GM12865 (cell line): ENCODE data around the gene WDR1.
A peak's percentile ranks its signal among the peaks of the same experiment; 100 is the strongest.

Source experiments
- DNase-seq: peaks from one replicate; pipeline ENCODE4 v3.0.0; 2010; ENCODE audit warnings: low read depth
- H3K4me3 ChIP-seq: 2 replicates; pipeline ENCODE4 v1.5.1; 2011; ENCODE audit warnings: mild to moderate bottlenecking, low read depth, low read length, control low read depth
- TF ChIP-seq, protein P1 (sequence below): IDR thresholded peaks from 2 replicates; pipeline ENCODE4 v1.5.1; 2011; ENCODE audit warnings: low read length, control low read depth, low read depth, inconsistent platforms; ENCODE audit not compliant: insufficient read depth; ENCODE audit errors: missing control alignments

The WDR1 gene

DNA sequence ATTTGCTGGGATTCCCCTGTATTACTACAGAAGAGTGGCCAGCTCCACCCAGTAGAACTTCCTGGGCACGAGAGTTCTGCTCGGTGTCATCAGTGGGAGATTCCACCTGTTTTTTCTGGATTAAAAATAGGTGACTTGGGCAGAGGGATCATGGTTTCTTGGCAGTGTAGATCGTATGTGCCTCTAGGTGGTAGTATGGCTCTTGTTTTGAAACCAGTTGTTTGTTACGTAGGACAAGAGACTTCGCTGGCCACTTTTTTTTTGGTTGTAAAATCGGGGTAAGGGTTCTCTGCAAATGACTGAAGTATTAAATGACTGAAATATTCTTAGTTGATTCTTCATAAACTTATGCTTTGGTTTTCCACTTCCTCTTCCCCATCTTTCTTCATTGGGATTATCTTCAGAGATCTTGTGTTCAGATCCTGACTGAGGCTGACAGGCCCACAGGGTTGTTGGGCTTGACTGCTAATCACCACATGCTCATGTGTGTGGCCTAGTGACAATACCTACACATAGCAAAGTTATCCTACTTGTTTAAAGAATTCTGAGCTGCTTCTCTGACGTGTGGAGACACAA lies 43.8 kb upstream of the WDR1 start:
- no peak overlapping the region for H3K4me3 ChIP-seq
- no peak for DNase-seq
- TF ChIP-seq, protein P1, sequence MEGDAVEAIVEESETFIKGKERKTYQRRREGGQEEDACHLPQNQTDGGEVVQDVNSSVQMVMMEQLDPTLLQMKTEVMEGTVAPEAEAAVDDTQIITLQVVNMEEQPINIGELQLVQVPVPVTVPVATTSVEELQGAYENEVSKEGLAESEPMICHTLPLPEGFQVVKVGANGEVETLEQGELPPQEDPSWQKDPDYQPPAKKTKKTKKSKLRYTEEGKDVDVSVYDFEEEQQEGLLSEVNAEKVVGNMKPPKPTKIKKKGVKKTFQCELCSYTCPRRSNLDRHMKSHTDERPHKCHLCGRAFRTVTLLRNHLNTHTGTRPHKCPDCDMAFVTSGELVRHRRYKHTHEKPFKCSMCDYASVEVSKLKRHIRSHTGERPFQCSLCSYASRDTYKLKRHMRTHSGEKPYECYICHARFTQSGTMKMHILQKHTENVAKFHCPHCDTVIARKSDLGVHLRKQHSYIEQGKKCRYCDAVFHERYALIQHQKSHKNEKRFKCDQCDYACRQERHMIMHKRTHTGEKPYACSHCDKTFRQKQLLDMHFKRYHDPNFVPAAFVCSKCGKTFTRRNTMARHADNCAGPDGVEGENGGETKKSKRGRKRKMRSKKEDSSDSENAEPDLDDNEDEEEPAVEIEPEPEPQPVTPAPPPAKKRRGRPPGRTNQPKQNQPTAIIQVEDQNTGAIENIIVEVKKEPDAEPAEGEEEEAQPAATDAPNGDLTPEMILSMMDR, result no peak

DNA sequence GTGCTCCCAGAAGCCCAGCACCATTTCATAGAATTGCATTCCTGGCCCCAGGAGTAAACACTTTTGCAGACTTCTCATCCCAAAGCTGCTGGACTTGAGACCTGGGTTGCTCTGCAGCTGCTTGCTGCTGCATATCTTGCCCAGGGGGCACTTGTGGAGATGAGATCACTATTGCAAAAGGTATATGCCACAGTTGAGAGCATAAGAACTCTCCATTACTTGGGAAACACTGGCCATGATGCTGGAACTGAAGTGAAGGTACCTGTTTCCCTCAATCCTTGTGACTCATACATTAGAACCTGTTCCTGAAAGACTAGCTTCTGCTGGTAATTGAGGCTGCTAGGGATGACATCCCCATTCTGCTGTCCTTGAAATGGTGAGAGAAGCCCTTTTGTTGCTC lies 43.1 kb upstream of the WDR1 start:
- DNase-seq, result no peak
- TF ChIP-seq, protein P1, result no peak
- H3K4me3 ChIP-seq, result no peak overlapping the region

DNA sequence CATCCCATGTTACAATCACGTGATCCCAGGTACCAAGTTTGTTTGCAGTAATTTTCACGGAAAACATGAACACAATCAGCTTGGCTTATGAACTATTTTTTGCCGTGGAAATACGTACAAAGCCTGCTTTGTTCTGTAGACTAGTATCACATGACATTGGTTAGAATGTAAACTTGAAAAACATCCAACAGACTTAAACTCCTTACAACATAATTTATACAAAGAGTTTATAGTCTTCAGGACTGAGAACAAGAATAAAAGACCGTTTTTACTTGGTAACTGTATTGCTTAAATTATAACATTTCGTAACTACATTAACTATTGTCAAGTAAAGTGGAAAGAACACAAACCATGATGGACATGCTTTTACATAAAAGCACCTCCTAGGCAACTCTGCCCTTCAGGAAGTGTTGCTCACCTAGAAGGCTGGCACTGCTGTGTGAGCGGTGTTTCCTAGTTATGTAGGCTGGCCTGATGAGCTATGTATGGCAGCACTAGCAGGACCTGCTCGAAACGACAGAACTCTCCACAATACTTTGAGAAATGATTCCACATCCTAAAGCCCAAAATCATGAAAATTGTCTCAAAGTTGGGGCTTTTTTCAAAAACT lies 41.8 kb upstream of the WDR1 start:
- H3K4me3 ChIP-seq, result no peak overlapping the region
- DNase-seq, result no peak
- TF ChIP-seq, protein P1, result no peak

DNA sequence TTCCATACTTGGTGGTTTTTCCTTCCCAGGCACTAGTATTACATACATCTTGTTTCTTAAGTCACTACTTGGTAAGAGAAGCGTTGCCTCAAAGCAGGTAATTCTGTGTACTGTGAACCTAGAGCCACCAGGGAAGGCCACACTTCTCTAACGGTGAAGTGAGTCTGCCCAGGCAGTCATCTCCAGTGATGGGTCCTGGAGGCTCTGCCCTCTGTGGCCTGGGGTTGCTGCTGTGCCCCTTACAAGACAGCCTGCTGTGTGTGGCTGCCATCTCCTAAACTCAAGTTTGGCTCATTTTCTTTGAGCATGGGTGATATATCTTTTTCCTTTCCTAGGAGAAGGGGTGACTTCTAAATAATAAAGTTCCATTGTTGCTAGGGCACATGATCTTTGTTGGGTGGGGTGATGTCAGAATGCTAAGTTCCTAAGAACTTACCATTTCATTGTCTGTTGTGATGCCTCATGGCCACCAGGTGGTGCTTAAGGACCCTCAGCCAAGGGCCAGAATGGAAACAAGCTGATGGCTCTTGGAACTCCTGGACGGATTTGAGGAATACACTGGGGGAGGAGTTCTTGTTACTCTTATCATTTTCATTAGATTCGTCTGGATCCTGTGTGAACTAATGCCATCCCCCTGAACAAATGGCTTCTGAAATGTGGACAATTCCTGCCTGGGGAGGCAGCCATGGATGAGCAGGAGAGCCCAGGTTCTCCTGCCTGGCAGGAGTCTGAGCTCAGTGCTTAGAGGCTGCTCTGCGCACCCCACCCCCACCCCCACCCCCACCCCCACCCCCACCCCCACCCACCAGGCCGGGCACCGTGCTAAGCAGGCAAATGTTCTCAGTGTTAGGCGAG lies 41.1 kb upstream of the WDR1 start:
- H3K4me3 ChIP-seq, result no peak overlapping the region
- peak; percentile 64 for DNase-seq
- TF ChIP-seq, protein P1, result peak; percentile 79

DNA sequence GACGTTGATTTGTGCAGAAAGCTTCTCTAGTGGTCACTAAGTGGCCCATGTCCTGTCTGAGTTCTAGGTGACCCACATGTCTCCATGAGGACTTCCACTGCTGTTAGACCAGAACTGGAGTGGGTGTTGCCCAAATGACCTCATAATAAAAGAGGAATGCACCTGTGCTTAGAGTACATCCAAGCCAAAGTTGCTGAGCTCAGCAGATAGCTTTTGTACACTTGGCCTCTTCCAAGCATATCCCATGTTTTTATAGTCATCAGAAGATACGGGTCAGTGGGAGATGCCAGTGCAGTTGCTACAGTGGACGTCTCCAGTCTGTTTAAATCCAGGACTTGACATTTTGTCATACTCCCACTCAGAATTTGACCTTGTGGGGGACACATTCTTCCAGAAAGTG lies 37.6 kb upstream of the WDR1 start:
- no peak for DNase-seq
- no peak overlapping the region for H3K4me3 ChIP-seq
- TF ChIP-seq, protein P1, result no peak

DNA sequence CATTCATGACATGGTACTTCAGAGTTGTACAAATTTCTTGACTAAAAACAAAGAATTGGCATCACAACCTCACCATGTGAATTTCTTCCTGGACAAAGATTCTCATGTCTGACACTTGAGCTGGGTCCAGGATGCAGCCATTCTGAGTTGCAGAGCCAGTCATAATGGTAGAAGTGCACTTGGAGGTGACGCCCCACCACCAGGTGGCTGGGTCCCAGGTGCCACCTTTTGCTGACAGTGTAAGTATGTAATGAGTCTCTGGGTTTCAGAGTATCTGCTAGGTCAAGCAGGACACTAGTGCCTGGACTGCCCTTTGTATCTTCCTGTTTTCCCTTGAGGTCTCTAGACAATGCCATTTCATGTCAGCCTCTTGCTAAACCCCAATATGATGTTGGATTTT lies 36.6 kb upstream of the WDR1 start:
- TF ChIP-seq, protein P1, result no peak
- DNase-seq, result peak; percentile 34
- H3K4me3 ChIP-seq, result no peak overlapping the region

DNA sequence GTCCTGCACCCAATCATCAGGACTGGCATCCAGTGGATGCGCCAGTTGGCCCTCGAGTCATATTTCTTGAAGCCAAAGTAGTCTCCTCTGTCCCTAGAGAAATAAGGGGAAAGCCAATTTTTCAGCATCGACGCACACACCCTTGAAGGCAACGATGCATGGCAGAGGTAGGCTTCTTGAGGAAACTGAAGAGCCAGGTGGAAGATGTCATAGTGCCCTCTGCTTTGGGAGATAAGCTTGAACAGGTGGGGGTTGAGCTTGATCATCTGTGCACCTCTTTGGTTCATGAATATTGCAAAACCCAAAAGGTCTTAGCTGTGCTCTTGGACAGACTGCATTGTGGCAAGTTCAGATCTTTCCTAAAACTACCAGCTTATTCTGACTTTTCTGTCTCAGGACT lies 34.6 kb upstream of the WDR1 start:
- TF ChIP-seq, protein P1, result no peak
- H3K4me3 ChIP-seq, result no peak overlapping the region
- peak; percentile 65 for DNase-seq
